Keratinocyte (primary cell): ENCODE data around the gene VOPP1. TPM values are rescaled to one million over a fixed set of nuclear protein-coding genes. Genes with fewer than 3 reads are reported as not detected.

Experiments used
- DNase-seq: peaks from one replicate; pipeline ENCODE4 v3.0.0-alpha.2; 2011; ENCODE audit warnings: low read depth, missing footprints, low spot score
- FAIRE-seq: peaks from 2 replicates; lab custom pipeline; 2011; peaks lifted over from hg19 to GRCh38; lab: Jason Lieb, UNC
- H2AFZ ChIP-seq: 2 replicates; pipeline ENCODE4 v1.6.0; 2012; ENCODE audit warnings: low read length, control low read depth, inconsistent platforms; ENCODE audit not compliant: control insufficient read depth
- H3K27ac ChIP-seq: 2 replicates; pipeline ENCODE4 v1.5.1; 2011; ENCODE audit warnings: low read length; ENCODE audit not compliant: control insufficient read depth, insufficient read depth
- H3K27me3 ChIP-seq: 3 replicates; pipeline ENCODE4 v1.6.0; 2011; ENCODE audit warnings: low read length; ENCODE audit not compliant: control insufficient read depth, insufficient read depth; ENCODE audit errors: extremely low read depth
- H3K36me3 ChIP-seq, 2 experiments: 2 replicates in 1 of 2; 3 replicates in 1 of 2; pipeline ENCODE4 v1.5.1; 2011; ENCODE audit warnings: low read length in 2 of 2, mild to moderate bottlenecking in 1 of 2; ENCODE audit not compliant: control insufficient read depth in 2 of 2, insufficient read depth in 2 of 2; ENCODE audit errors: extremely low read depth in 1 of 2
- H3K4me1 ChIP-seq: 3 replicates; pipeline ENCODE4 v1.5.1; 2011; ENCODE audit warnings: low read length; ENCODE audit not compliant: control insufficient read depth, insufficient read depth; ENCODE audit errors: extremely low read depth
- H3K4me2 ChIP-seq: 3 replicates; pipeline ENCODE4 v1.6.0; 2011; ENCODE audit warnings: low read depth, low read length; ENCODE audit not compliant: control insufficient read depth, insufficient read depth; ENCODE audit errors: extremely low read depth
- H3K4me3 ChIP-seq, 3 experiments: fragments of 200-600 bp in 1 of 3; sonication (generic) in 1 of 3; 2 replicates in 2 of 3; 3 replicates in 1 of 3; pipeline ENCODE4 v1.5.1; 2011 to 2016; ENCODE audit warnings: low read length in 3 of 3, mild to moderate bottlenecking in 3 of 3, control low read depth in 2 of 3, inconsistent platforms in 1 of 3, low read depth in 1 of 3, mixed read lengths in 1 of 3, mixed run types in 1 of 3, moderate library complexity in 1 of 3; ENCODE audit not compliant: control insufficient read depth in 2 of 3, insufficient read depth in 2 of 3; ENCODE audit errors: extremely low read depth in 1 of 3
- H3K79me2 ChIP-seq: 2 replicates; pipeline ENCODE4 v1.6.0; 2012; ENCODE audit warnings: low read length; ENCODE audit not compliant: control insufficient read depth, insufficient read depth
- H3K9ac ChIP-seq: 3 replicates; pipeline ENCODE4 v1.6.0; 2011; ENCODE audit warnings: low read length; ENCODE audit not compliant: control insufficient read depth, insufficient read depth; ENCODE audit errors: extremely low read depth
- H3K9me1 ChIP-seq: 3 replicates; pipeline ENCODE4 v1.6.0; 2011; ENCODE audit warnings: low read length; ENCODE audit not compliant: control insufficient read depth, insufficient read depth; ENCODE audit errors: extremely low read depth
- H3K9me3 ChIP-seq: 2 replicates; pipeline ENCODE4 v1.5.1; 2012; ENCODE audit warnings: low read depth, low read length; ENCODE audit not compliant: control insufficient read depth
- H4K20me1 ChIP-seq: 3 replicates; pipeline ENCODE4 v1.6.0; 2011; ENCODE audit warnings: low read length; ENCODE audit not compliant: control insufficient read depth, insufficient read depth; ENCODE audit errors: extremely low read depth
- CTCF ChIP-seq, 3 experiments: IDR thresholded peaks in 1 of 3; conservative IDR thresholded peaks in 1 of 3; optimal IDR thresholded peaks in 1 of 3; 2 replicates in 2 of 3; 3 replicates in 1 of 3; pipeline versions ENCODE3 to v1.5.1; 2011; ENCODE audit warnings: low read length in 3 of 3, mild to moderate bottlenecking in 3 of 3, moderate library complexity in 2 of 3, control low read depth in 1 of 3, inconsistent platforms in 1 of 3; ENCODE audit not compliant: insufficient read depth in 2 of 3; ENCODE audit errors: extremely low read depth in 1 of 3
- EZH2 ChIP-seq: IDR thresholded peaks from one replicate; pipeline ENCODE4 v1.6.1; 2012; ENCODE audit warnings: inconsistent platforms, mild to moderate bottlenecking, low read length, moderate library complexity
- dilution Hi-C: fragments of 300-500 bp; cut with MboI; formaldehyde crosslinking; loops from one replicate; pipeline ENCODE4 v1.7.0; 2020; ENCODE audit warnings: low sequenced_read_pairs; ENCODE audit not compliant: extremely low pct_ligation_motif_present
- polyA plus RNA-seq, 5 experiments: library from polyadenylated mRNA; depleted of rRNA in 3 of 5; stranded (reverse) in 3 of 5; stranded (forward) in 1 of 5; unstranded in 1 of 5; fragments of >200 nt; gene quantifications; 1 replicate in 1 of 5; 2 replicates in 3 of 5; 3 replicates in 1 of 5; pipeline versions ENCODE4 v1.2.1 to v1.2.3, GENCODE V29; 2011 to 2012; ENCODE audit warnings: missing spikeins in 2 of 5, low read depth in 1 of 5, low replicate concordance in 1 of 5

Gene VOPP1
- polyA plus RNA-seq, 1 donor (not counting 4 experiments of a cell fraction or from before 2014, with no cell fraction given): 49.2 TPM

GRCh38 chr7:55486192-55486590 lies 86.1 kb downstream of the VOPP1 start:
- dilution Hi-C loops: no loop called here
- Histone ChIP-seq H3K27me3 (no peaks in the 10 kb centered on the region), H3K4me3 (no peak overlapping the region), H3K9me1 (no peaks in the 10 kb centered on the region), H3K79me2 (no peaks in the 10 kb centered on the region), H4K20me1 (no peaks in the 10 kb centered on the region), H2AFZ (no peak overlapping the region), H3K4me1 (no peaks in the 10 kb centered on the region), H3K9me3 (no peaks in the 10 kb centered on the region), H3K9ac (no peak overlapping the region), H3K4me2 (no peak overlapping the region), H3K36me3 (peaks cover 15 to 19% of the 10 kb centered on the region in 2 experiments), H3K27ac (no peak overlapping the region)
- no peak for TF ChIP-seq CTCF (optimal IDR thresholded peaks at IDR 0.05 in 1 of 3, IDR thresholded peaks at IDR 0.05 in 1 of 3, conservative IDR thresholded peaks at IDR 0.05 in 1 of 3; ENCODE audit: extremely low read depth in 1 of 3, insufficient read depth in 2 of 3, low read length in 3 of 3)
- no peak for TF ChIP-seq EZH2
- DNase-seq (no peak), FAIRE-seq (no peak)

- Histone ChIP-seq H3K27me3 (no peaks in the 10 kb centered on the region), H4K20me1 (no peaks in the 10 kb centered on the region), H3K9me1 (no peaks in the 10 kb centered on the region), H3K4me3 (no peak overlapping the region), H3K27ac (no peak overlapping the region), H3K4me2 (no peak overlapping the region), H3K9ac (no peak overlapping the region), H3K36me3 (peaks cover 16 to 19% of the 10 kb centered on the region in 2 experiments), H3K9me3 (no peaks in the 10 kb centered on the region), H2AFZ (no peak overlapping the region), H3K79me2 (no peaks in the 10 kb centered on the region), H3K4me1 (no peaks in the 10 kb centered on the region)
- TF ChIP-seq EZH2: no peak
- TF ChIP-seq CTCF (optimal IDR thresholded peaks at IDR 0.05 in 1 of 3, IDR thresholded peaks at IDR 0.05 in 1 of 3, conservative IDR thresholded peaks at IDR 0.05 in 1 of 3; ENCODE audit: extremely low read depth in 1 of 3, insufficient read depth in 2 of 3, low read length in 3 of 3): no peak
- FAIRE-seq (no peak), DNase-seq (no peak)
- dilution Hi-C loops: no loop called here
Measured at GRCh38 chr7:55485501-55486191, 86.7 kb downstream of the VOPP1 start.
